HepG2 (cell line): ENCODE measurements around the gene UQCRC2. TPM values are rescaled to one million over a fixed set of nuclear protein-coding genes. Genes with fewer than 3 reads are reported as not detected.

Experiments used
- ATAC-seq: fragments of 200-7000 bp; cut with Tn5 transposase; 3 replicates; pipeline ENCODE4 v1.9.1; 2020; ENCODE audit warnings: mild to moderate bottlenecking, moderate library complexity
- BruUV-seq: library from RNA; stranded (reverse); fragments of 400-500 nt; replicated peaks from 2 replicates; lab custom pipeline; 2021; lab: Mats Ljungman, UMichigan
- CTCF ChIA-PET: fragments of 300-600 bp; formaldehyde crosslinking; extraction: SDS; loops from one replicate; lab custom pipeline; 2021; ENCODE audit warnings: low total read pairs, inconsistent platforms, low intra/inter-chr PET ratio; lab: Yijun Ruan, JAX
- POLR2A ChIA-PET: fragments of 350-600 bp; sonication (Branson Sonifier 250); formaldehyde crosslinking; loops from one replicate; lab custom pipeline; 2020; ENCODE audit warnings: antibody characterized with exemption, inconsistent platforms; lab: Yijun Ruan, JAX
- DNase-seq: peaks from one replicate; pipeline ENCODE4 v3.0.0-alpha.2; 2015; ENCODE audit warnings: low spot score
- FAIRE-seq: peaks from 3 replicates; lab custom pipeline; 2011; peaks lifted over from hg19 to GRCh38; lab: Jason Lieb, UNC
- H2AFZ ChIP-seq: one replicate; pipeline ENCODE4 v1.6.1; 2011; ENCODE audit warnings: low read length, inconsistent platforms
- H3K27ac ChIP-seq: fragments of 300-600 bp; 3 replicates; pipeline ENCODE4 v1.8.0; 2011; ENCODE audit warnings: mixed run types, mild to moderate bottlenecking, mixed read lengths, low read length, inconsistent platforms; ENCODE audit not compliant: insufficient read depth; ENCODE audit errors: extremely low read length
- H3K27me3 ChIP-seq, 2 experiments: fragments of 200-600 bp in 1 of 2; 2 replicates in 1 of 2; 3 replicates in 1 of 2; pipeline versions ENCODE4 v1.6.0 to v1.8.0; 2011; ENCODE audit warnings: low read length in 2 of 2, mild to moderate bottlenecking in 2 of 2, moderate library complexity in 2 of 2, inconsistent platforms in 1 of 2; ENCODE audit not compliant: insufficient read depth in 2 of 2, control insufficient read depth in 1 of 2
- H3K36me3 ChIP-seq, 2 experiments: fragments of 200-600 bp in 1 of 2; replicated peaks in 1 of 2; 2 replicates in 1 of 2; 3 replicates in 1 of 2; pipeline versions ENCODE4 v1.5.1 to v1.8.0; 2011; ENCODE audit warnings: low read length in 2 of 2, inconsistent platforms in 1 of 2; ENCODE audit not compliant: insufficient read depth in 2 of 2, control insufficient read depth in 1 of 2
- H3K4me1 ChIP-seq: 2 replicates; pipeline ENCODE4 v1.5.1; 2012; ENCODE audit warnings: low read length, inconsistent platforms; ENCODE audit not compliant: insufficient read depth
- H3K4me2 ChIP-seq: 2 replicates; pipeline ENCODE4 v1.6.0; 2011; ENCODE audit warnings: low read depth, low read length, inconsistent platforms
- H3K4me3 ChIP-seq, 3 experiments: fragments of 200-600 bp in 1 of 3; sonication (generic), shearing (Covaris generic) in 1 of 3; replicated peaks in 1 of 3; 2 replicates each; pipeline ENCODE4 v1.5.1; 2011 to 2016; ENCODE audit warnings: low read length in 3 of 3, inconsistent platforms in 2 of 3, low read depth in 2 of 3, mild to moderate bottlenecking in 2 of 3, control low read depth in 1 of 3, mixed read lengths in 1 of 3; ENCODE audit not compliant: insufficient read depth in 1 of 3
- H3K79me2 ChIP-seq: one replicate; pipeline ENCODE4 v1.6.1; 2011; ENCODE audit warnings: low read length, inconsistent platforms; ENCODE audit not compliant: insufficient read depth
- H3K9ac ChIP-seq: 2 replicates; pipeline ENCODE4 v1.6.0; 2011; ENCODE audit warnings: mild to moderate bottlenecking, low read depth, low read length, inconsistent platforms; ENCODE audit not compliant: insufficient read depth
- H3K9me3 ChIP-seq: 2 replicates; pipeline ENCODE4 v1.5.1; 2012; ENCODE audit warnings: mild to moderate bottlenecking, low read length
- H4K20me1 ChIP-seq: 2 replicates; pipeline ENCODE4 v1.6.0; 2011; ENCODE audit warnings: inconsistent platforms, mild to moderate bottlenecking, low read length, moderate library complexity; ENCODE audit not compliant: insufficient read depth
- ETV5 ChIP-seq: IDR thresholded peaks from 2 replicates; pipeline ENCODE4 v1.6.1; 2018; ENCODE audit warnings: missing biosample characterization, missing genetic modification reagents, inconsistent platforms, borderline replicate concordance
- HMGA1 ChIP-seq: sonication (generic); formaldehyde crosslinking; conservative IDR thresholded peaks from 2 replicates; pipeline ENCODE4 v1.4.0; 2020; ENCODE audit warnings: missing genetic modification reagents
- LBX2 ChIP-seq: sonication (generic); formaldehyde crosslinking; IDR thresholded peaks from 2 replicates; pipeline ENCODE4 v1.5.0; 2020; ENCODE audit warnings: missing genetic modification reagents, mild to moderate bottlenecking, borderline replicate concordance
- MTA3 ChIP-seq: sonication (generic); formaldehyde crosslinking; IDR thresholded peaks from 2 replicates; pipeline ENCODE4 v1.4.0; 2020; ENCODE audit warnings: missing genetic modification reagents
- PHF21A ChIP-seq: sonication (generic); formaldehyde crosslinking; IDR thresholded peaks from 2 replicates; pipeline ENCODE4 v1.5.0; 2020; ENCODE audit warnings: mild to moderate bottlenecking, missing genetic modification reagents
- RBFOX2 ChIP-seq: fragments of 200-400 bp; formaldehyde crosslinking; IDR thresholded peaks from 2 replicates; pipeline ENCODE4 v1.6.1; 2017; ENCODE audit warnings: low read depth, mild to moderate bottlenecking, low read length
- ZNF598 ChIP-seq: sonication (generic); formaldehyde crosslinking; IDR thresholded peaks from 2 replicates; pipeline ENCODE4 v1.5.1; 2020; ENCODE audit warnings: mild to moderate bottlenecking, missing genetic modification reagents, borderline replicate concordance
- ZNF678 ChIP-seq: sonication (generic); formaldehyde crosslinking; IDR thresholded peaks from 2 replicates; pipeline ENCODE4 v1.4.0; 2020; ENCODE audit warnings: mild to moderate bottlenecking, missing genetic modification reagents
- ZNF83 ChIP-seq: sonication (generic); formaldehyde crosslinking; IDR thresholded peaks from 2 replicates; pipeline ENCODE4 v1.4.0; 2020; ENCODE audit warnings: missing genetic modification reagents, mild to moderate bottlenecking, borderline replicate concordance
- ZSCAN21 ChIP-seq: sonication (generic); formaldehyde crosslinking; IDR thresholded peaks from 2 replicates; pipeline ENCODE4 v1.8.0; 2022; ENCODE audit warnings: mild to moderate bottlenecking, missing genetic modification reagents, moderate library complexity, borderline replicate concordance
- ZSCAN29 ChIP-seq: sonication (generic); formaldehyde crosslinking; conservative IDR thresholded peaks from 2 replicates; pipeline ENCODE4 v1.4.0; 2020; ENCODE audit warnings: mild to moderate bottlenecking, missing genetic modification reagents
- WGBS: methylation state at CpG from one replicate; pipeline ENCODE4 v1.1.6; 2017; ENCODE audit warnings: low lambda C conversion rate; 5-methylcytosine and 5-hydroxymethylcytosine counted together
- in situ Hi-C: cut with HindIII; loops from 2 replicates; pipeline ENCODE4 v1.10.0; 2017; ENCODE audit warnings: low pct_unique_long_range_greater_than_20kb; ENCODE audit not compliant: extremely low pct_ligation_motif_present
- intact Hi-C: fragments of 100-400 bp; cut with micrococcal nuclease; formaldehyde crosslinking; loops from one replicate; pipeline ENCODE4 v1.10.0; 2022; ENCODE audit not compliant: unreplicated experiment
- polyA plus RNA-seq, 8 experiments: library from polyadenylated mRNA; depleted of rRNA in 3 of 8; stranded (reverse) in 7 of 8; unstranded in 1 of 8; fragments of >200 nt; fragmentation: Illumina TruSeq in 4 of 8; extraction: Trizol in 4 of 8; gene quantifications; 2 replicates each; pipeline versions ENCODE4 v1.2.1 to v1.2.3, GENCODE V29; 2011 to 2016; ENCODE audit warnings: low read depth in 4 of 8, missing spikeins in 1 of 8, mixed read lengths in 1 of 8; ENCODE audit not compliant: insufficient read depth in 1 of 8
- total RNA-seq, 5 experiments: library from RNA; depleted of rRNA; stranded (reverse); fragments of >200 nt; fragmentation: Illumina TruSeq; extraction: Trizol; gene quantifications; 2 replicates each; pipeline ENCODE4 v1.2.3, GENCODE V29; 2016; ENCODE audit warnings: low read depth in 1 of 5
- TF ChIP-seq, protein P1 (sequence below), 2 experiments: fragments of 450-650 bp in 1 of 2; sonication (generic) in 1 of 2; formaldehyde crosslinking in 1 of 2; IDR thresholded peaks; 2 replicates each; pipeline versions ENCODE4 v1.6.1 to v1.8.0; 2016 to 2022; ENCODE audit warnings: antibody characterized with exemption in 1 of 2, mild to moderate bottlenecking in 1 of 2, missing genetic modification reagents in 1 of 2

UQCRC2 gene
- total and polyA plus RNA-seq, 2 of the 13 experiments (the other 11 are each of a cell fraction or from before 2014, with no cell fraction given): 442 to 536 TPM

GRCh38 chr16:22027633-22028032, 74.5 kb downstream of the UQCRC2 start (continued):
- TF ChIP-seq HMGA1 (CRISPR knock-in tag) (no peak), LBX2 (CRISPR knock-in tag) (no peak), PHF21A (CRISPR knock-in tag) (no peak), MTA3 (no peak), ETV5 (CRISPR knock-in tag) (no peak), ZSCAN21 (no peak), ZNF678 (CRISPR knock-in tag) (no peak), RBFOX2 (no peak)

DNA sequence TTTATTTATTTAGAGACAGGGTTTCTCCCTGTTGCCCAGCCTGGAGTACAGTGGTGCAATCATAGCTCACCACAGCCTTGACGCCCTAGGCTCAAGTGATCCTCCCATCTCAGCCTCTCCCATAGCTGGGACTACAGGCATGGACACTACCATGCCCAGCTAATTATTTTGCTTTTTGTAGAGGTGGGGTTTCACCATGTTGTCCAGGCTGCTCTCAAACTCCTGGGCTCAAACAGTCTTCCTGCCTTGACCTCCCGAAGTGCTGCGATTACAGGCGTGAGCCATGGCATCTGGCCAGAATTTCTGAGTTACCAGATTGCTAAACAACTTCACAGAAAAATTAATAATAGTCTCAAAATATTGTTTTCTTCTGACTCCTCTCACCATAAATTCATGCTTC, 76.5 kb downstream of the UQCRC2 start:
- CTCF ChIA-PET: interaction anchor here (1.1 kb wide), 1 partner anchor 159 kb away, joined by 3 read pairs; no protein-coding TSS in a partner anchor
- Histone ChIP-seq H3K4me1 (peaks cover 70% of the 10 kb centered on the region), H4K20me1 (peaks cover 5% of the 10 kb centered on the region), H3K79me2 (peaks cover 65% of the 10 kb centered on the region), H3K27ac (peak overlapping the region; percentile 66), H2AFZ (no peak overlapping the region), H3K4me2 (peak overlapping the region; percentile 65), H3K36me3 (peaks cover 0 to 4% of the 10 kb centered on the region in 2 experiments; a peak in 4 of 5 replicates), H3K27me3 (no peaks in the 10 kb centered on the region), H3K9me3 (no peaks in the 10 kb centered on the region), H3K4me3 (peak overlapping the region in 2 of 3 experiments; percentile 2 to 26; a peak in 2 of 6 replicates), H3K9ac (peak overlapping the region; percentile 28)
- FAIRE-seq (no peak), DNase-seq (no peak), ATAC-seq (peak; percentile 77)
- in situ Hi-C loops (no loop called here), intact Hi-C loops (no loop called here)
- WGBS: 33% methylated on average over 4 of the region's 4 CpGs
- POLR2A ChIA-PET: interaction anchor here (6.5 kb wide), 1 partner anchor 21 kb away, joined by 40 read pairs; the partner anchor contains the start of gene MOSMO
- BruUV-seq: no TSS peak
- TF ChIP-seq, protein P1, sequence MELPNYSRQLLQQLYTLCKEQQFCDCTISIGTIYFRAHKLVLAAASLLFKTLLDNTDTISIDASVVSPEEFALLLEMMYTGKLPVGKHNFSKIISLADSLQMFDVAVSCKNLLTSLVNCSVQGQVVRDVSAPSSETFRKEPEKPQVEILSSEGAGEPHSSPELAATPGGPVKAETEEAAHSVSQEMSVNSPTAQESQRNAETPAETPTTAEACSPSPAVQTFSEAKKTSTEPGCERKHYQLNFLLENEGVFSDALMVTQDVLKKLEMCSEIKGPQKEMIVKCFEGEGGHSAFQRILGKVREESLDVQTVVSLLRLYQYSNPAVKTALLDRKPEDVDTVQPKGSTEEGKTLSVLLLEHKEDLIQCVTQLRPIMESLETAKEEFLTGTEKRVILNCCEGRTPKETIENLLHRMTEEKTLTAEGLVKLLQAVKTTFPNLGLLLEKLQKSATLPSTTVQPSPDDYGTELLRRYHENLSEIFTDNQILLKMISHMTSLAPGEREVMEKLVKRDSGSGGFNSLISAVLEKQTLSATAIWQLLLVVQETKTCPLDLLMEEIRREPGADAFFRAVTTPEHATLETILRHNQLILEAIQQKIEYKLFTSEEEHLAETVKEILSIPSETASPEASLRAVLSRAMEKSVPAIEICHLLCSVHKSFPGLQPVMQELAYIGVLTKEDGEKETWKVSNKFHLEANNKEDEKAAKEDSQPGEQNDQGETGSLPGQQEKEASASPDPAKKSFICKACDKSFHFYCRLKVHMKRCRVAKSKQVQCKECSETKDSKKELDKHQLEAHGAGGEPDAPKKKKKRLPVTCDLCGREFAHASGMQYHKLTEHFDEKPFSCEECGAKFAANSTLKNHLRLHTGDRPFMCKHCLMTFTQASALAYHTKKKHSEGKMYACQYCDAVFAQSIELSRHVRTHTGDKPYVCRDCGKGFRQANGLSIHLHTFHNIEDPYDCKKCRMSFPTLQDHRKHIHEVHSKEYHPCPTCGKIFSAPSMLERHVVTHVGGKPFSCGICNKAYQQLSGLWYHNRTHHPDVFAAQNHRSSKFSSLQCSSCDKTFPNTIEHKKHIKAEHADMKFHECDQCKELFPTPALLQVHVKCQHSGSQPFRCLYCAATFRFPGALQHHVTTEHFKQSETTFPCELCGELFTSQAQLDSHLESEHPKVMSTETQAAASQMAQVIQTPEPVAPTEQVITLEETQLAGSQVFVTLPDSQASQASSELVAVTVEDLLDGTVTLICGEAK (IDR thresholded peaks at IDR 0.05): no peak
- TF ChIP-seq, protein P1 (CRISPR knock-in tag; IDR thresholded peaks at IDR 0.05): no peak
- TF ChIP-seq ZNF83 (no peak), ZNF598 (0 out of 2 replicates have a peak, but pooled peaks have one; percentile 45), ZSCAN29 (CRISPR knock-in tag) (0 out of 2 replicates have a peak, but pooled peaks have one; percentile 55)
